HepG2 (cell line): ENCODE measurements around the gene ZSWIM7. TPM values are rescaled to one million over a fixed set of nuclear protein-coding genes. Genes with fewer than 3 reads are reported as not detected.

ENCODE experiments used
- ATAC-seq: fragments of 200-7000 bp; cut with Tn5 transposase; 3 replicates; pipeline ENCODE4 v1.9.1; 2020; ENCODE audit warnings: mild to moderate bottlenecking, moderate library complexity
- BruUV-seq: library from RNA; stranded (reverse); fragments of 400-500 nt; replicated peaks from 2 replicates; lab custom pipeline; 2021; lab: Mats Ljungman, UMichigan
- CTCF ChIA-PET: fragments of 300-600 bp; formaldehyde crosslinking; extraction: SDS; loops from one replicate; lab custom pipeline; 2021; ENCODE audit warnings: low total read pairs, inconsistent platforms, low intra/inter-chr PET ratio; lab: Yijun Ruan, JAX
- POLR2A ChIA-PET: fragments of 350-600 bp; sonication (Branson Sonifier 250); formaldehyde crosslinking; loops from one replicate; lab custom pipeline; 2020; ENCODE audit warnings: antibody characterized with exemption, inconsistent platforms; lab: Yijun Ruan, JAX
- DNase-seq: peaks from one replicate; pipeline ENCODE4 v3.0.0-alpha.2; 2015; ENCODE audit warnings: low spot score
- FAIRE-seq: peaks from 3 replicates; lab custom pipeline; 2011; peaks lifted over from hg19 to GRCh38; lab: Jason Lieb, UNC
- H2AFZ ChIP-seq: one replicate; pipeline ENCODE4 v1.6.1; 2011; ENCODE audit warnings: low read length, inconsistent platforms
- H3K27ac ChIP-seq: fragments of 300-600 bp; 3 replicates; pipeline ENCODE4 v1.8.0; 2011; ENCODE audit warnings: mixed run types, mild to moderate bottlenecking, mixed read lengths, low read length, inconsistent platforms; ENCODE audit not compliant: insufficient read depth; ENCODE audit errors: extremely low read length
- H3K27me3 ChIP-seq, 2 experiments: fragments of 200-600 bp in 1 of 2; 2 replicates in 1 of 2; 3 replicates in 1 of 2; pipeline versions ENCODE4 v1.6.0 to v1.8.0; 2011; ENCODE audit warnings: low read length in 2 of 2, mild to moderate bottlenecking in 2 of 2, moderate library complexity in 2 of 2, inconsistent platforms in 1 of 2; ENCODE audit not compliant: insufficient read depth in 2 of 2, control insufficient read depth in 1 of 2
- H3K36me3 ChIP-seq, 2 experiments: fragments of 200-600 bp in 1 of 2; replicated peaks in 1 of 2; 2 replicates in 1 of 2; 3 replicates in 1 of 2; pipeline versions ENCODE4 v1.5.1 to v1.8.0; 2011; ENCODE audit warnings: low read length in 2 of 2, inconsistent platforms in 1 of 2; ENCODE audit not compliant: insufficient read depth in 2 of 2, control insufficient read depth in 1 of 2
- H3K4me1 ChIP-seq: 2 replicates; pipeline ENCODE4 v1.5.1; 2012; ENCODE audit warnings: low read length, inconsistent platforms; ENCODE audit not compliant: insufficient read depth
- H3K4me2 ChIP-seq: 2 replicates; pipeline ENCODE4 v1.6.0; 2011; ENCODE audit warnings: low read depth, low read length, inconsistent platforms
- H3K4me3 ChIP-seq, 3 experiments: fragments of 200-600 bp in 1 of 3; sonication (generic), shearing (Covaris generic) in 1 of 3; replicated peaks in 1 of 3; 2 replicates each; pipeline ENCODE4 v1.5.1; 2011 to 2016; ENCODE audit warnings: low read length in 3 of 3, inconsistent platforms in 2 of 3, low read depth in 2 of 3, mild to moderate bottlenecking in 2 of 3, control low read depth in 1 of 3, mixed read lengths in 1 of 3; ENCODE audit not compliant: insufficient read depth in 1 of 3
- H3K79me2 ChIP-seq: one replicate; pipeline ENCODE4 v1.6.1; 2011; ENCODE audit warnings: low read length, inconsistent platforms; ENCODE audit not compliant: insufficient read depth
- H3K9ac ChIP-seq: 2 replicates; pipeline ENCODE4 v1.6.0; 2011; ENCODE audit warnings: mild to moderate bottlenecking, low read depth, low read length, inconsistent platforms; ENCODE audit not compliant: insufficient read depth
- H3K9me3 ChIP-seq: 2 replicates; pipeline ENCODE4 v1.5.1; 2012; ENCODE audit warnings: mild to moderate bottlenecking, low read length
- H4K20me1 ChIP-seq: 2 replicates; pipeline ENCODE4 v1.6.0; 2011; ENCODE audit warnings: inconsistent platforms, mild to moderate bottlenecking, low read length, moderate library complexity; ENCODE audit not compliant: insufficient read depth
- BRCA1 ChIP-seq: sonication (generic); formaldehyde crosslinking; IDR thresholded peaks from 2 replicates; pipeline ENCODE4 v1.4.0; 2020; ENCODE audit warnings: missing genetic modification reagents
- CAMTA2 ChIP-seq: sonication (generic); formaldehyde crosslinking; IDR thresholded peaks from 2 replicates; pipeline ENCODE4 v1.4.0; 2020; ENCODE audit warnings: mild to moderate bottlenecking, missing genetic modification reagents, borderline replicate concordance
- CHD2 ChIP-seq: IDR thresholded peaks from 2 replicates; pipeline ENCODE4 v1.6.1; 2011; ENCODE audit warnings: low read depth, low read length, improper control_type of control experiment
- GLI4 ChIP-seq: sonication (generic); formaldehyde crosslinking; IDR thresholded peaks from 2 replicates; pipeline ENCODE4 v1.5.1; 2020; ENCODE audit warnings: missing genetic modification reagents, mild to moderate bottlenecking, moderate library complexity, borderline replicate concordance
- NKX3-1 ChIP-seq: sonication (generic); formaldehyde crosslinking; IDR thresholded peaks from 2 replicates; pipeline ENCODE4 v1.5.0; 2020; ENCODE audit warnings: missing genetic modification reagents
- SMYD3 ChIP-seq: sonication (generic); formaldehyde crosslinking; IDR thresholded peaks from 2 replicates; pipeline ENCODE4 v1.8.1; 2023; ENCODE audit warnings: mild to moderate bottlenecking, missing genetic modification reagents
- SP140L ChIP-seq: sonication (generic); formaldehyde crosslinking; IDR thresholded peaks from 2 replicates; pipeline ENCODE4 v1.4.0; 2020; ENCODE audit warnings: missing genetic modification reagents, borderline replicate concordance
- TBX3 ChIP-seq: fragments of 450-650 bp; IDR thresholded peaks from 2 replicates; pipeline ENCODE4 v1.6.1; 2017; ENCODE audit warnings: antibody characterized with exemption, mild to moderate bottlenecking, inconsistent platforms, borderline replicate concordance
- ZFP90 ChIP-seq: sonication (generic); formaldehyde crosslinking; IDR thresholded peaks from 2 replicates; pipeline ENCODE4 v1.8.0; 2022; ENCODE audit warnings: missing genetic modification reagents, mild to moderate bottlenecking, inconsistent platforms, borderline replicate concordance
- ZNF232 ChIP-seq: sonication (generic); formaldehyde crosslinking; IDR thresholded peaks from 2 replicates; pipeline ENCODE4 v1.4.0; 2020; ENCODE audit warnings: missing genetic modification reagents, borderline replicate concordance
- ZNF317 ChIP-seq: sonication (generic); formaldehyde crosslinking; IDR thresholded peaks from 2 replicates; pipeline ENCODE4 v1.5.0; 2020; ENCODE audit warnings: mild to moderate bottlenecking, missing genetic modification reagents
- ZNF652 ChIP-seq: IDR thresholded peaks from 2 replicates; pipeline ENCODE4 v1.6.1; 2016; ENCODE audit warnings: low read depth, borderline replicate concordance
- ZSCAN20 ChIP-seq: sonication (generic); formaldehyde crosslinking; IDR thresholded peaks from 2 replicates; pipeline ENCODE4 v1.4.0; 2020; ENCODE audit warnings: missing genetic modification reagents, mild to moderate bottlenecking, borderline replicate concordance
- ZSCAN25 ChIP-seq: sonication (generic); formaldehyde crosslinking; IDR thresholded peaks from 2 replicates; pipeline ENCODE4 v1.8.0; 2022; ENCODE audit warnings: mild to moderate bottlenecking, missing genetic modification reagents
- WGBS: methylation state at CpG from one replicate; pipeline ENCODE4 v1.1.6; 2017; ENCODE audit warnings: low lambda C conversion rate; 5-methylcytosine and 5-hydroxymethylcytosine counted together
- in situ Hi-C: cut with HindIII; loops from 2 replicates; pipeline ENCODE4 v1.10.0; 2017; ENCODE audit warnings: low pct_unique_long_range_greater_than_20kb; ENCODE audit not compliant: extremely low pct_ligation_motif_present
- intact Hi-C: fragments of 100-400 bp; cut with micrococcal nuclease; formaldehyde crosslinking; loops from one replicate; pipeline ENCODE4 v1.10.0; 2022; ENCODE audit not compliant: unreplicated experiment
- polyA plus RNA-seq, 8 experiments: library from polyadenylated mRNA; depleted of rRNA in 3 of 8; stranded (reverse) in 7 of 8; unstranded in 1 of 8; fragments of >200 nt; fragmentation: Illumina TruSeq in 4 of 8; extraction: Trizol in 4 of 8; gene quantifications; 2 replicates each; pipeline versions ENCODE4 v1.2.1 to v1.2.3, GENCODE V29; 2011 to 2016; ENCODE audit warnings: low read depth in 4 of 8, missing spikeins in 1 of 8, mixed read lengths in 1 of 8; ENCODE audit not compliant: insufficient read depth in 1 of 8
- total RNA-seq, 5 experiments: library from RNA; depleted of rRNA; stranded (reverse); fragments of >200 nt; fragmentation: Illumina TruSeq; extraction: Trizol; gene quantifications; 2 replicates each; pipeline ENCODE4 v1.2.3, GENCODE V29; 2016; ENCODE audit warnings: low read depth in 1 of 5
- TF ChIP-seq, protein P1 (sequence below), 2 experiments: sonication (generic) in 1 of 2; formaldehyde crosslinking in 1 of 2; IDR thresholded peaks; 2 replicates each; pipeline versions ENCODE4 v1.5.1 to v1.6.1; 2011 to 2020; ENCODE audit warnings: borderline replicate concordance in 1 of 2, low read depth in 1 of 2, low read length in 1 of 2, mild to moderate bottlenecking in 1 of 2, missing genetic modification reagents in 1 of 2, moderate library complexity in 1 of 2
- TF ChIP-seq, protein P2 (sequence below): sonication (generic); formaldehyde crosslinking; IDR thresholded peaks from 2 replicates; pipeline ENCODE4 v1.9.0; 2021; ENCODE audit warnings: missing genetic modification reagents, mild to moderate bottlenecking, borderline replicate concordance
- TF ChIP-seq, protein P3 (sequence below): IDR thresholded peaks from 2 replicates; pipeline ENCODE4 v1.6.1; 2016; ENCODE audit warnings: low read depth, control low read depth
- TF ChIP-seq, protein P4 (sequence below): sonication (generic); formaldehyde crosslinking; IDR thresholded peaks from 2 replicates; pipeline ENCODE4 v1.8.1; 2023; ENCODE audit warnings: missing genetic modification reagents, inconsistent platforms, borderline replicate concordance

ZSWIM7 gene
- total and polyA plus RNA-seq, 2 of the 13 experiments (the other 11 are each of a cell fraction or from before 2014, with no cell fraction given): 13.1 to 28.1 TPM

DNA sequence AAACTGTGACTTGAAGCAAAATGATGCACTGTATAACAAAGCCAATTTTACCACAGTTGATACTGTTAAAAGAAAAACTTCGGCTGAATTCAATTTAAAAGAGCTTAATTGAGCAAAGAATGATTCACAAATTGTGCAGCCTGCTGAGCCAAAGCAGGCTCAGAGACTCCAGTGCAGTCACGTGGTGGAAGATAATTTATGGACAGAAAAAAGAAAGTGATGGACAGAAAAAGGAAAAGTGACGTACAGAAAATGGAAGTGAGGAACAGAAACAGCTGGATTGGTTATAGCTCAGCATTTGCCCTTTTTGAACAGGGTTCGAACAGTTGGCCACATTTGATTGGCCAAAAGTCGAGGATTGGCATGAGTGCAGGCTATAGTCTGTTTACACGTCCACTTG lies 25.7 kb downstream of the ZSWIM7 start:
- no peak overlapping the region for H3K9ac ChIP-seq
- ATAC-seq: no peak
- WGBS: 93% methylated on average over 6 of the region's 6 CpGs
- no peak overlapping the region for H3K27ac ChIP-seq
- no peak overlapping the region for H2AFZ ChIP-seq
- peaks cover 7 to 17% of the 10 kb centered on the region in 2 experiments; a peak in 4 of 5 replicates for H3K36me3 ChIP-seq
- DNase-seq: no peak
- peaks cover 7% of the 10 kb centered on the region for H3K79me2 ChIP-seq
- no peaks in the 10 kb centered on the region for H3K4me1 ChIP-seq
- intact Hi-C loops: no loop called here
- no peaks in the 10 kb centered on the region for H3K9me3 ChIP-seq
- ChIA-PET CTCF (no interaction called here), POLR2A (no interaction called here)
- H3K27me3 ChIP-seq: no peaks in the 10 kb centered on the region
- no TSS peak for BruUV-seq
- H3K4me3 ChIP-seq: no peak overlapping the region
- H3K4me2 ChIP-seq: no peak overlapping the region
- in situ Hi-C loops: no loop called here
- no peak for TF ChIP-seq ZSCAN20 (CRISPR knock-in tag)
- no peak for TF ChIP-seq CAMTA2 (CRISPR knock-in tag)
- TF ChIP-seq, protein P1, sequence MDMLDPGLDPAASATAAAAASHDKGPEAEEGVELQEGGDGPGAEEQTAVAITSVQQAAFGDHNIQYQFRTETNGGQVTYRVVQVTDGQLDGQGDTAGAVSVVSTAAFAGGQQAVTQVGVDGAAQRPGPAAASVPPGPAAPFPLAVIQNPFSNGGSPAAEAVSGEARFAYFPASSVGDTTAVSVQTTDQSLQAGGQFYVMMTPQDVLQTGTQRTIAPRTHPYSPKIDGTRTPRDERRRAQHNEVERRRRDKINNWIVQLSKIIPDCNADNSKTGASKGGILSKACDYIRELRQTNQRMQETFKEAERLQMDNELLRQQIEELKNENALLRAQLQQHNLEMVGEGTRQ (IDR thresholded peaks at IDR 0.05; ENCODE audit: low read depth, low read length): no peak
- TF ChIP-seq, protein P1 (CRISPR knock-in tag; IDR thresholded peaks at IDR 0.05; ENCODE audit: borderline replicate concordance): no peak
- TF ChIP-seq BRCA1 (CRISPR knock-in tag): no peak
- no peak for TF ChIP-seq ZNF652 (CRISPR knock-in tag)
- no peak for TF ChIP-seq TBX3
- TF ChIP-seq ZSCAN25 (CRISPR knock-in tag): no peak
- no peak for TF ChIP-seq CHD2
- TF ChIP-seq, protein P2, sequence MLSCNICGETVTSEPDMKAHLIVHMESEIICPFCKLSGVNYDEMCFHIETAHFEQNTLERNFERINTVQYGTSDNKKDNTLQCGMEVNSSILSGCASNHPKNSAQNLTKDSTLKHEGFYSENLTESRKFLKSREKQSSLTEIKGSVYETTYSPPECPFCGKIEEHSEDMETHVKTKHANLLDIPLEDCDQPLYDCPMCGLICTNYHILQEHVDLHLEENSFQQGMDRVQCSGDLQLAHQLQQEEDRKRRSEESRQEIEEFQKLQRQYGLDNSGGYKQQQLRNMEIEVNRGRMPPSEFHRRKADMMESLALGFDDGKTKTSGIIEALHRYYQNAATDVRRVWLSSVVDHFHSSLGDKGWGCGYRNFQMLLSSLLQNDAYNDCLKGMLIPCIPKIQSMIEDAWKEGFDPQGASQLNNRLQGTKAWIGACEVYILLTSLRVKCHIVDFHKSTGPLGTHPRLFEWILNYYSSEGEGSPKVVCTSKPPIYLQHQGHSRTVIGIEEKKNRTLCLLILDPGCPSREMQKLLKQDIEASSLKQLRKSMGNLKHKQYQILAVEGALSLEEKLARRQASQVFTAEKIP (CRISPR knock-in tag): no peak
- TF ChIP-seq ZFP90 (CRISPR knock-in tag): no peak
- TF ChIP-seq GLI4: no peak
- no peak for TF ChIP-seq NKX3-1 (CRISPR knock-in tag)
- TF ChIP-seq, protein P3, sequence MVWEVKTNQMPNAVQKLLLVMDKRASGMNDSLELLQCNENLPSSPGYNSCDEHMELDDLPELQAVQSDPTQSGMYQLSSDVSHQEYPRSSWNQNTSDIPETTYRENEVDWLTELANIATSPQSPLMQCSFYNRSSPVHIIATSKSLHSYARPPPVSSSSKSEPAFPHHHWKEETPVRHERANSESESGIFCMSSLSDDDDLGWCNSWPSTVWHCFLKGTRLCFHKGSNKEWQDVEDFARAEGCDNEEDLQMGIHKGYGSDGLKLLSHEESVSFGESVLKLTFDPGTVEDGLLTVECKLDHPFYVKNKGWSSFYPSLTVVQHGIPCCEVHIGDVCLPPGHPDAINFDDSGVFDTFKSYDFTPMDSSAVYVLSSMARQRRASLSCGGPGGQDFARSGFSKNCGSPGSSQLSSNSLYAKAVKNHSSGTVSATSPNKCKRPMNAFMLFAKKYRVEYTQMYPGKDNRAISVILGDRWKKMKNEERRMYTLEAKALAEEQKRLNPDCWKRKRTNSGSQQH (CRISPR knock-in tag): no peak
- no peak for TF ChIP-seq ZNF317 (CRISPR knock-in tag)
- TF ChIP-seq ZNF232 (CRISPR knock-in tag): no peak
- no peak for TF ChIP-seq SMYD3 (CRISPR knock-in tag)
- TF ChIP-seq SP140L: no peak
- TF ChIP-seq, protein P4, sequence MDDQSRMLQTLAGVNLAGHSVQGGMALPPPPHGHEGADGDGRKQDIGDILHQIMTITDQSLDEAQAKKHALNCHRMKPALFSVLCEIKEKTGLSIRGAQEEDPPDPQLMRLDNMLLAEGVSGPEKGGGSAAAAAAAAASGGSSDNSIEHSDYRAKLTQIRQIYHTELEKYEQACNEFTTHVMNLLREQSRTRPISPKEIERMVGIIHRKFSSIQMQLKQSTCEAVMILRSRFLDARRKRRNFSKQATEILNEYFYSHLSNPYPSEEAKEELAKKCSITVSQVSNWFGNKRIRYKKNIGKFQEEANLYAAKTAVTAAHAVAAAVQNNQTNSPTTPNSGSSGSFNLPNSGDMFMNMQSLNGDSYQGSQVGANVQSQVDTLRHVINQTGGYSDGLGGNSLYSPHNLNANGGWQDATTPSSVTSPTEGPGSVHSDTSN (CRISPR knock-in tag): no peak
- H4K20me1 ChIP-seq: no peaks in the 10 kb centered on the region
- FAIRE-seq: no peak
